Natural killer cell (primary cell): ENCODE results near the gene CACNA2D3. TPM values are rescaled to one million over a fixed set of nuclear protein-coding genes. Genes with fewer than 3 reads are reported as not detected.

Source experiments
- ATAC-seq, 3 donors: fragments of 150-1000 bp in 2 of 3; fragments of 200-7000 bp in 1 of 3; cut with Tn5 transposase; 1 replicate in 1 of 3; 2 replicates in 2 of 3; pipeline ENCODE4 v1.10.0; 2021; ENCODE audit warnings: mild to moderate bottlenecking in 2 of 3, moderate library complexity in 2 of 3
- DNase-seq, 2 donors: peaks; one replicate each; pipeline versions ENCODE4 v3.0.0 to v3.0.0-alpha.2; 2013 to 2021; ENCODE audit warnings: mixed read lengths in 1 of 2
- H3K27ac ChIP-seq: one replicate; pipeline ENCODE4 v1.5.1; 2013; ENCODE audit warnings: mild to moderate bottlenecking, low read length
- H3K27me3 ChIP-seq: one replicate; pipeline ENCODE4 v1.6.1; 2013; ENCODE audit warnings: low read length; ENCODE audit not compliant: control insufficient read depth, insufficient read depth
- H3K36me3 ChIP-seq: one replicate; pipeline ENCODE4 v1.6.1; 2013; ENCODE audit warnings: low read length; ENCODE audit not compliant: control insufficient read depth, insufficient read depth
- H3K4me1 ChIP-seq: one replicate; pipeline ENCODE4 v1.6.1; 2013; ENCODE audit warnings: low read length; ENCODE audit not compliant: control insufficient read depth, insufficient read depth
- H3K4me3 ChIP-seq: one replicate; pipeline ENCODE4 v1.5.1; 2013; ENCODE audit warnings: low read length
- H3K9me3 ChIP-seq: one replicate; pipeline ENCODE4 v1.6.1; 2013; ENCODE audit warnings: low read length; ENCODE audit not compliant: control insufficient read depth, insufficient read depth
- H3K27ac Mint-ChIP-seq, 2 donors: one replicate each; pipeline ENCODE4 v1.8.0; 2022; ENCODE audit warnings: mild to moderate bottlenecking in 2 of 2, mixed read lengths in 2 of 2, moderate library complexity in 1 of 2
- H3K27me3 Mint-ChIP-seq, 2 donors: one replicate each; pipeline ENCODE4 v1.8.0; 2022; ENCODE audit warnings: low read depth in 2 of 2, mixed read lengths in 2 of 2
- H3K36me3 Mint-ChIP-seq: one replicate; pipeline ENCODE4 v1.8.0; 2022; ENCODE audit warnings: mixed read lengths
- H3K4me1 Mint-ChIP-seq, 2 donors: one replicate each; pipeline ENCODE4 v1.8.0; 2022; ENCODE audit warnings: mixed read lengths in 2 of 2
- H3K4me3 Mint-ChIP-seq: one replicate; pipeline ENCODE4 v1.8.0; 2022; ENCODE audit warnings: mild to moderate bottlenecking, moderate library complexity, mixed read lengths
- H3K9me3 Mint-ChIP-seq, 2 donors: one replicate each; pipeline ENCODE4 v1.8.0; 2022; ENCODE audit warnings: mixed read lengths in 2 of 2
- WGBS: methylation state at CpG from one replicate; pipeline ENCODE4 v1.1.7; 2013; ENCODE audit warnings: missing lambda C conversion rate; ENCODE audit not compliant: insufficient coverage; 5-methylcytosine and 5-hydroxymethylcytosine counted together
- intact Hi-C: fragments of 100-400 bp; cut with micrococcal nuclease; formaldehyde crosslinking; loops from one replicate; pipeline ENCODE4 v1.14.2; 2022
- total RNA-seq, 4 donors: library from RNA; stranded (reverse); fragments of 120-200 nt in 1 of 4; gene quantifications; one replicate each; pipeline versions ENCODE4 v1.2.3 to v1.2.4, GENCODE V29; 2013 to 2022
- TF ChIP-seq, protein P1 (sequence below): fragments of 200-600 bp; IDR thresholded peaks from one replicate; pipeline ENCODE4 v1.8.0; 2022; ENCODE audit warnings: antibody characterized with exemption

Gene CACNA2D3
- total RNA-seq, 3 donors from 2014 or later (not counting 1 experiment from before 2014, with no cell fraction given), result 0.49 TPM; not detected in 2

DNA sequence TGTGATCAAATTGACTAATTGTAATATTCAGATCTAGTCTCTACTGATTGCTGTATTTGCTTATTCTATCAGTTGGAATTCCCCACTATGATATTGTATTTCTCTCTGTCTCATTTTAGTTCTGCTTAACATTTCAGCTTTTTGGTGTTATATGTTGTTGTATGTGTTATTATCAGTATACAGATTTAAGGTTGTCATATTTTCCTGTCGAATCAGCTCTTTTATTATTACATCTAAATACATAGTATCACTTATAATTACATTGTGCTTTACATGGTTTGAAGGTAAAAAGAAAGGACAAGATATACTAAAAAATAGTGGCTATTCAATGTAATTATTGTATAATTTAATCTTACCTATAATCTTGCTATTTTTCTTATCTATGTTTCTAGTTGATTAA, 598.3 kb downstream of the CACNA2D3 start:
- H3K27ac Mint-ChIP-seq, result no peak overlapping the region
- TF ChIP-seq, protein P1, sequence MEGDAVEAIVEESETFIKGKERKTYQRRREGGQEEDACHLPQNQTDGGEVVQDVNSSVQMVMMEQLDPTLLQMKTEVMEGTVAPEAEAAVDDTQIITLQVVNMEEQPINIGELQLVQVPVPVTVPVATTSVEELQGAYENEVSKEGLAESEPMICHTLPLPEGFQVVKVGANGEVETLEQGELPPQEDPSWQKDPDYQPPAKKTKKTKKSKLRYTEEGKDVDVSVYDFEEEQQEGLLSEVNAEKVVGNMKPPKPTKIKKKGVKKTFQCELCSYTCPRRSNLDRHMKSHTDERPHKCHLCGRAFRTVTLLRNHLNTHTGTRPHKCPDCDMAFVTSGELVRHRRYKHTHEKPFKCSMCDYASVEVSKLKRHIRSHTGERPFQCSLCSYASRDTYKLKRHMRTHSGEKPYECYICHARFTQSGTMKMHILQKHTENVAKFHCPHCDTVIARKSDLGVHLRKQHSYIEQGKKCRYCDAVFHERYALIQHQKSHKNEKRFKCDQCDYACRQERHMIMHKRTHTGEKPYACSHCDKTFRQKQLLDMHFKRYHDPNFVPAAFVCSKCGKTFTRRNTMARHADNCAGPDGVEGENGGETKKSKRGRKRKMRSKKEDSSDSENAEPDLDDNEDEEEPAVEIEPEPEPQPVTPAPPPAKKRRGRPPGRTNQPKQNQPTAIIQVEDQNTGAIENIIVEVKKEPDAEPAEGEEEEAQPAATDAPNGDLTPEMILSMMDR, result no peak
- no peaks in the 10 kb centered on the region for H3K27me3 Mint-ChIP-seq
- ATAC-seq, result no peak
- no peak overlapping the region for H3K4me3 Mint-ChIP-seq
- peaks cover 6 to 13% of the 10 kb centered on the region in 2 donors for H3K9me3 Mint-ChIP-seq
- no CpG with 5 or more reads among the region's 1 CpG for WGBS
- no peaks in the 10 kb centered on the region for H3K4me1 ChIP-seq
- no peak overlapping the region for H3K4me3 ChIP-seq
- intact Hi-C loops, result no loop called here
- H3K36me3 ChIP-seq, result no peaks in the 10 kb centered on the region
- no peak for DNase-seq
- H3K36me3 Mint-ChIP-seq, result no peaks in the 10 kb centered on the region
- no peaks in the 10 kb centered on the region for H3K4me1 Mint-ChIP-seq
- H3K27me3 ChIP-seq, result no peaks in the 10 kb centered on the region
- no peaks in the 10 kb centered on the region for H3K9me3 ChIP-seq
- no peak overlapping the region for H3K27ac ChIP-seq

GRCh38 chr3:54731732-54732445, 609.5 kb downstream of the CACNA2D3 start:
- H3K4me1 Mint-ChIP-seq, result no peaks in the 10 kb centered on the region
- Histone ChIP-seq H3K4me1 (no peaks in the 10 kb centered on the region), H3K27ac (no peak overlapping the region), H3K27me3 (no peaks in the 10 kb centered on the region), H3K9me3 (no peaks in the 10 kb centered on the region), H3K4me3 (no peak overlapping the region), H3K36me3 (no peaks in the 10 kb centered on the region)
- H3K36me3 Mint-ChIP-seq, result peaks cover 7% of the 10 kb centered on the region
- H3K9me3 Mint-ChIP-seq, result peaks cover 6 to 9% of the 10 kb centered on the region in 2 donors
- TF ChIP-seq, protein P1, result no peak
- intact Hi-C loops, result no loop called here
- H3K27me3 Mint-ChIP-seq, result no peaks in the 10 kb centered on the region
- no peak for ATAC-seq
- no peak overlapping the region for H3K27ac Mint-ChIP-seq
- WGBS, result 81% methylated on average over 10 of the region's 10 CpGs
- H3K4me3 Mint-ChIP-seq, result no peak overlapping the region
- DNase-seq, result no peak

DNA sequence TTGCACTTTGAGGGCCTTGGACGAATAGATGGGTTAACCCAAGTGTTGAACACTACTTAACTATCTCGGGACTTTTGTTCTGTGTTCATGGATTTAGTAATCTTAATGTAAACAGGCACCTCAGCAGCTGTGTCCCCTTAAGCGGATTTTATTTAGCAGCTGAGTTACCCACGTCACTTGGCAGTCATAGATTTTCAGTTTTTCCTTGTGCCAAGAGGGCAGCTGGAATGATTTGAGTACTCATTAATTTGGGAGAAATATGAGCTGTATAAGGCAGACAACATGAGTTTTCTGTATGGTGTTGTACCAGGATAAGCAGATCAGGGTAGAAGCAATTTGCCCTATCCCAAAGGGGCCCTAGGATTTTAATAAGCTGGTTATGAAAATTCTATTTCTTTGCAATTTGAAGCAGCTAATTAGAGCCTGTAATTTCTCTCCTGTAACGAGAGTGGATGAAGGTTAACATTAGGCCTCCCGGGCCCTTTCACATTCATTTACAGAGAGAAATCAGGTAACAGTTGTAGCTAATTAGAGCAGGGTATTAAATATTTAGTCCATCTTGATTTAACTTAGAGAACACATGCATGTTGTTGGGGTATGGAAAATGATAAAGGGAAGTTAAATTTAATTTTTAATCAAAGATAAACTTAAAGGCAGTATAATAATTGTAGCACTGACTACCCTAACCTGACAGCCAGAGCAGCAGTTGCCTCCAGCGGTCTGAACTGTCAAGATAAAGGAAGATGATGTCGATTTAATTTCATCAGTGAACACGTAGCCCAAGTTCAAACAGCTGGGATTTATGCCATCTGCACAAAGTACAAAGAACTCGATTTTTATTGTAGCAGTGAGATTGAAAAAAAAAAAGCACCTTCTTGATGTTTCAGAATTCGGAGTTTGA, 611.0 kb downstream of the CACNA2D3 start:
- ATAC-seq, result no peak
- WGBS, result 82% methylated on average over 11 of the region's 11 CpGs
- no peak overlapping the region for H3K27ac ChIP-seq
- Mint-ChIP-seq H3K4me3 (no peak overlapping the region), H3K36me3 (peaks cover 6% of the 10 kb centered on the region), H3K27ac (no peak overlapping the region), H3K4me1 (no peaks in the 10 kb centered on the region), H3K27me3 (no peaks in the 10 kb centered on the region), H3K9me3 (peaks cover 5 to 12% of the 10 kb centered on the region in 2 donors)
- H3K27me3 ChIP-seq, result no peaks in the 10 kb centered on the region
- TF ChIP-seq, protein P1, result no peak
- intact Hi-C loops, result no loop called here
- H3K4me3 ChIP-seq, result no peak overlapping the region
- no peaks in the 10 kb centered on the region for H3K36me3 ChIP-seq
- no peaks in the 10 kb centered on the region for H3K9me3 ChIP-seq
- H3K4me1 ChIP-seq, result no peaks in the 10 kb centered on the region
- DNase-seq, result no peak
